ENCODE data around the gene MT1HL1.
"Not testable (repeated sequence)": the region's sequence is repeated elsewhere in the genome, so short reads cannot be mapped to it uniquely, and the experiment has no call there.

MT1HL1 gene

DNA sequence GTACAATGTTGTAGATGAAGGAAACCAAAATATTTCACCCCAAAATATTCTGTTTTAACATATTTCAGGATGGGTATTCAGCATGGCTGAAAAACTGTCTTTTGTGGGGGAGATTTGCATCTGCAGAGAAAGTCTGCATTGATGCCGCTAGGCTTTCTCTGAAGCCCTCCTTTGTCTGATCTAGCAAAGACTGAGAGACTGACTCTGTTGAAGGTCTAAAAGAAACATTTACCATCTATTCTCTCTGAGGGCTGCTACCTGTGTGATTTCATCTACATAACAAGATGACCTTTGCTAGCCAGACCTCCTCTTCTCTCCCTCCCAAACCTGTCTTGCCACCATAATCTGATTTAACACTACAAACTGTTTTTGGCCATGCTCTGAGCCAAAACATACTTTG is 12.4 kb upstream of the MT1HL1 start:
- no peak for DNase-seq (ENCODE audit: low spot score)

GRCh38 chr1:237013608-237014007 is 9.4 kb upstream of the MT1HL1 start:
- no peak for DNase-seq (ENCODE audit: low spot score)

- DNase-seq (ENCODE audit: low spot score): no peak
Measured at GRCh38 chr1:237012788-237013383, 8.6 kb upstream of the MT1HL1 start.

DNA sequence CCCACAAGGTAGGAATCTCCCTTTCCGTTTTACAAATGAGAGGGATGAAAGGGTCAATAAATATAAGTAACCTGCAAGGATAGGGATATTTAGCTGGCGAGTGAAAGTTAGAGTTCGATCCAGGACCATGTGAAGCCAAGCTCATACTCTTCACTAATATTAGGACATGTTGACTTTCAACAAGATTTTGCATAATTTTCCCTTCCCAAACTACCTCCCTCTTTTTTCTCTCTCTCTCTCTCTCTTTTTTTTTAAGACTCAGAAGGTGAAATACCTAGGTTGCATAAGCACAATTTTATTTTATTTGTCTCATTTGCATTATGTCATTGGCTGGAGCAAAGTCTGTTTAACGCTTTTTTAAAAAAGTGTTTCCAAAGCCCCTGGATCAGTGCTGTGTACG is 8.1 kb upstream of the MT1HL1 start:
- DNase-seq (ENCODE audit: low spot score): no peak

DNA sequence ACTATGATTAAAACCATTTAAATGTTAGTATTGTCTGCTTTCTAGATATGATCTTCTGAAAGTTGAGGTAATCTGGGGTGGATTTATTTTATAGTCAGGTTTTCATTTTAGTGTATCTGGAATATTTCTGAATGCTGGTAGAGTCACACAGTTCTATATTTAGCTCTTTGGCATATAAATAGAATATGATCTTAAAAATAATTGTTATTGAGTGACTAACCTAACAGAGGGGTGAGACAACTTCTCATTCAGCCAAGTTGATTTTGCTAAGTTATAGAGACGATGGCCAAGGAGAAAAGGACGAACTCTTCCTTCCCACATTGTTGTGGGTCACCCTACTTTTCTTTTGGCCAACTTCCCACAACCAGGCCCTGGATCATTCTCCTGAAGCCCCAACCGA is 7.2 kb upstream of the MT1HL1 start:
- DNase-seq (ENCODE audit: low spot score): no peak

DNA sequence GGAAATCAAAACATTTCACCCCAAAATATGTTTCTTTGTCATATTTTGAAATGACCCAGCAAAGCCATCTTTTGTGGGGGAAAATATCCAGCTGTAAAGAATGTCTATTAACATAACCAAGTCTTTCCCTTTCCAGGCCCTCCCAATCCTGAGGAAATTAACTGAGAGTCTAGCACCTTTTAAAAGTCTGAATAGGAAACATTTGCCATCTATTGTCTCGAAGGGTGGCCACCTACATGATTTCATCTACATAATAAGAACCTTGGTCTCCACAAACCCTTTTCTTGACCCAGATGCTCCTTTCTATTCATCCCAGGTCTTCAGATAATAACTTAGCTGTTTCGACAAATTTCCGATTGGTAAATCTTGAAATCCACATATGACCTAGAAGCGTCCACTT is 5.4 kb upstream of the MT1HL1 start:
- DNase-seq (ENCODE audit: low spot score): no peak

DNA sequence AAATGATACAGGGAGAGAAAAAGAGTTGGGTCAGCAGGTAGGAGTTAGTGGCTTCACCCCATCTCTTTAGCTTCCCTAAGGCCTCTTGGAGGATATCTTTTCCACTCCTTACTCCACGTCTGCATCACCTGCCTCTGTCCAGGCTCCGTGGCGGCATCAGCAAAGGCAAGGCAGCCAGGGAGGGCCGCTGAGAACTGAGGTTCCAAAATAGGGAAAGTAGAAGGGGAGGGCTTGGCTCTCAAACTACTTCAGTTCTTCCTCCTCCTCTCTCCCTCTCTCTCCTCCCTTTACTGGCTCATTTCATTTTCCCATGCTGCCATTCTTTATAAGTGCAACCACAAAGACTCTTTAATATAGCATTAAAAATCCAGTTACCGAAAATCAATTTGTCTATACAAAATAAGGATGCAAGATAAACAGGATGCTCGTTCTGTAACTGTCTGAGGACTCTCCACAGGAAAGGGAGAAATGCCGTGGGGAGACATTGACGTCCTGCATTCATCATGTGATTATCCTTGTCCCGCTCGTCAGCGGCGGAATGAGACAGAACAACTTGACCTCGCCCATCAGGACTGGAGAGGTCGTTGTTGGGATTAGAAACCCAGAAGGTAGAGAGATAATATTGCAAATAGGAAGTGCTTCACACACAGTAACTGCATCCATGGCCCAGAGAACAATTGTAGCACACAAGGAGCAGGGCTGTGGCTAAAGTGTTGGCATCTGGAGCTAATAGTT is 3.1 kb upstream of the MT1HL1 start:
- DNase-seq (ENCODE audit: low spot score): no peak

DNA sequence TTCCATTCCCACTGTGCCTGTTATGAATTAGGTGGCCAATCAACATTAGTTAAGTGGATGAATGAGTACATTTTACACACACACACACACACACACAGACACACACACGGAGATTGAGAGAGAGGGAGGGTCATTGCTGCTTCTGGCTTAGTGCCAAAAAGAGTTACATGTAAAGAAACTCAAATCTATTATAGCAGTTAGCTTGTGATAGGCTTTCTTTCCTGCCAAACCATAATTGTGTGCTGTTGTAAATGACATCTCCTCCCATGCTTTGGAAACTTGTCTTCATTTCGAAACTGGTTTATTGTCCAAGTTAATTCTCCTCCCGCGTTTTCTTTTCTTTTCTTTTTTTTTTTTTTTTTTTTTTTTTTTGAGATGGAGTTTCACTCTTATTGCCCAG is 1.4 kb upstream of the MT1HL1 start:
- no peak for DNase-seq (ENCODE audit: low spot score)

DNA sequence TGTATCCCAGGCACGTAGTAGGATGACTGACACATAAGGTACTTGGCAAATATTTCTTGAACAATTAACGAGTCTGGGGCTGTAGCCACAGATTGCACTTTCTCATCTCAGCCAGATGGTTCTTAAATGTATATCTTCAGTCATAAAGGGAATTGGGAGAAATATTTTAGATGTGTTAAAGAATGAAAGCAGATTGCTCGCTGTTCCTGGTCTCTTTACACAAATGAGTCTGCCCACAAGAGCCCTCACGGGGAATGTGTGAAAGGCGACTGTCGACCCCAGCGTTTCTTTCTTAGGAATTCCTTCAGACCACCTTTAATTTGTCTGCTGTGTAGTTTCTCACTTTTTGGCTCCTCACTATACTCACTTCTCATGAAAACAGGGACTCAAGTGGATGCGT is 725 bp downstream of the MT1HL1 start:
- DNase-seq (ENCODE audit: low spot score): no peak

GRCh38 chr1:237000191-237000590 is 4.0 kb downstream of the MT1HL1 start:
- DNase-seq (ENCODE audit: low spot score): no peak

DNA sequence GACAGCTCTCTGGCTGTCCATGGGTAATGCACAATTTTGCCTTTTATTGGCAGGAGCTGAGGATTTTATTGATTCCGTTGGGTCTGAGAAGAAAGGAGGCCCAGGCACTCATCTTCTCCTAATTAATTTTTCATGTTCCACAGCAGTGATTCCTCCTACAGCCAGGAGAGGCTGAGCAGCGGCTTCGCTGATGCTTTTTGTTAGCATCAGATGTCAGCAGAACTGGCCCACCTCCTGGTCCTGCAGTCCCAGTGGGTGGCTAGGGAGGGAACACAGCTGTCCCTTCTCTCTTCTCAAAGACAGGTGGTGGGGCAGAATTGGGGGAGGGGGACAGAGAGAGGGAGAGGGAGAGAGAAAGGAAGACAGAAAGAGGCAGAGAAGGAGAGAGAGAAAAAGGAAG is 5.7 kb downstream of the MT1HL1 start:
- DNase-seq (ENCODE audit: low spot score): no peak

GRCh38 chr1:236997882-236998281 is 6.4 kb downstream of the MT1HL1 start:
- DNase-seq (ENCODE audit: low spot score): no peak

- DNase-seq (ENCODE audit: low spot score): no peak
Measured at GRCh38 chr1:236997361-236997760, 6.9 kb downstream of the MT1HL1 start.

DNA sequence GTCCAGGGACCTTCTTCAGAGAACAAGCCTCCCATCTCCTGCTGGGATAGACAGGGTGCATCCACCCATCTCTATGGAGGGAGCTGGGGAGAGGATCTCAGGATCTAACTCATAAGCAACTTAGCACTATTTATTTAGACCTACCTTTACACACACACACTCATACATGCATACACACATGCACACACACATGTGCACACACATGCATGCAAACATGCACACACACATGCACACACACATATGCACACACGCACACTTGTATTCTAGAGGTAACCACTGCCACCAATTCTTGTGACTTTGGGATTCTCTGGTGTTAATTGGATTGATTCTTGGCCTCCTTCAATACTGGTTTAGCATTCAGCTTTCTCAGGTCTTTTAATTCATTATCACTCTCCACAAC is 9.8 kb downstream of the MT1HL1 start:
- DNase-seq (ENCODE audit: low spot score): no peak

DNA sequence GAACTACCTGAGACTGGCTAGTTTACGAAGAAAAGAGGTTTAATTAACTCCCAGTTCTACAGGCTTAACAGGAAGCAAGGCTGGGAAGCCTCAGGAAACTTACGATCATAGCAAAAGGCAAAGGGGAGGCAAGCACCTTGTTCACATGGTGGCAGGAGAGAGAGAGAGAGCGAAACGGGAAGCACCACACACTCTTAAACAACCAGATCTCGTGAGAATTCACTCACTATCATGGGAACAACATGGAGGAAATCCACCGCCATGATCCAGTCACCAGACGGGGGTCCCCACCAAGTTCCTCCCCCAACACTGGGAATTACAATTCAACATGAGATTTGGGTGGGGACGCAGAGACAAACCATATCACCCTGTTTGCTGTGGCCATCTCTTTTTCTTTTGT is 11.8 kb downstream of the MT1HL1 start:
- DNase-seq (ENCODE audit: low spot score): no peak

- DNase-seq (ENCODE audit: low spot score): no peak
Measured at GRCh38 chr1:236990052-236990445, 14.2 kb downstream of the MT1HL1 start.

- DNase-seq (ENCODE audit: low spot score): no peak
Measured at GRCh38 chr1:236989290-236990051, 14.8 kb downstream of the MT1HL1 start.

GRCh38 chr1:236983818-236984217 is 20.4 kb downstream of the MT1HL1 start:
- no peak for DNase-seq (ENCODE audit: low spot score)

DNA sequence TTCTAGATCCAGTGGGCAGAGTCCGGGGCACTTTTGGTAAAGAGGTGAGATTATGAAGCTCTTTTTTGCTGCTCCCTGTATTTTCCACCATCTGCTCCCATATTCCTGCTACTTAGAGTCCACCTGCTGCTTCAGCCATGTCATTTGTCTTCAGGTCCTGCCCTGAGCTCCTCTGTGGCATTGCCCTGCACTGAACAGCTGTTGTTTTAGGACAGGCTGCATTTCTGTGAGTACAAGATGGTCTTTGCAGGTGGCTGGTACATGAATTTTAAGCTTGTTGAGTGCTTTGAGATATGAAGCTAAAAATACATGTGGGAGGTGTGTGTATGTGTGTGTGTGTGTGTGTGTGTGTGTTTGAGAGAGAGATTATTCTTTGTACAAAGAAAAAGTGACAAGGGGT is 21.9 kb downstream of the MT1HL1 start:
- no peak for DNase-seq (ENCODE audit: low spot score)

DNA sequence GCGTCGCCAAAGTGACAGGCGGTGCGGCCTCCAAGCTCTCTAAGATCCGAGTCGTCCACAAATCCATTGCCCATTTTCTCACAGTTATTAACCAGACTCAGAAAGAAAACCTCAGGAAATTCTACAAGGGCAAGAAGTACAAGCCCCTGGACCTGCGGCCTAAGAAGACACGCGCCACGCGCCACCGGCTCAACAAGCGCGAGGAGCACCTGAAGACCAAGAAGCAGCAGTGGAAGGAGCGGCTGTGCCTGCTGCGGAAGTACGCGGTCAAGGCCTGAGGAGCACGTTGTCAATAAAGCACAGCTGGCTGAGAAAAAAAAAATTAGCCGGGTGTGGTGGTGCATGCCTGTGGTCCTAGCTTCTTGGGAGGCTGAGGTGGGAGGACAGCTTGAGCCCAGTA is 22.8 kb downstream of the MT1HL1 start:
- DNase-seq (ENCODE audit: low spot score): not testable (repeated sequence)

GRCh38 chr1:236980673-236981072 is 23.6 kb downstream of the MT1HL1 start:
- DNase-seq (ENCODE audit: low spot score): no peak

GRCh38 chr1:236979149-236979900 is 24.9 kb downstream of the MT1HL1 start:
- DNase-seq (ENCODE audit: low spot score): no peak

GRCh38 chr1:236978740-236979139 is 25.5 kb downstream of the MT1HL1 start:
- no peak for DNase-seq (ENCODE audit: low spot score)

All from hepatic stellate cell (primary cell).